Hepatocyte (in vitro differentiated cells): Measurements from ENCODE around the gene TFCP2.

Experiments used
- EZH2 ChIP-seq: fragments of 200-600 bp; sonication (generic); IDR thresholded peaks from 2 replicates; pipeline ENCODE4 v1.6.1; 2016; ENCODE audit warnings: antibody characterized with exemption, mild to moderate bottlenecking, borderline replicate concordance
- TF ChIP-seq, protein P1 (sequence below): fragments of 200-600 bp; sonication (generic); IDR thresholded peaks from 2 replicates; pipeline ENCODE4 v1.5.1; 2016; ENCODE audit warnings: antibody characterized with exemption, mild to moderate bottlenecking; ENCODE audit not compliant: poor library complexity

DNA sequence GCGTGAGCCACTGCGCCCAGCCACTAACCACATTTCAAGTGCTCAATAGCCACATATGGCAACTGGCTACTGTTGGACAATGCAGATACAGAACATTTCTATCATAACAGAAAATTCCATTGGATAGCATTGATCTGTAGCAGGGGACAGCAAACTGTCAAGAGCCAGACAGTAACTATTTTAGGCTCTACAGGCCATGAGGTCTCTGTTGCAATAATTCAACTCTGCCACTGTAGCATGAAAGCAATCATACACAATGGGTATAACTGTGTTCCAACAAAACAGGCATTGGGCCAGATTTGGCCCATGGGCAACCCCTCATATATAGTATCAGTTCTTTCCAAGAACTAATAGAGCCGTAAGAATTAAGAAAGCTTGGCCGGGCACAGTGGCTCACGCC, 97.5 kb downstream of the TFCP2 start:
- TF ChIP-seq EZH2 = no peak
- TF ChIP-seq, protein P1, sequence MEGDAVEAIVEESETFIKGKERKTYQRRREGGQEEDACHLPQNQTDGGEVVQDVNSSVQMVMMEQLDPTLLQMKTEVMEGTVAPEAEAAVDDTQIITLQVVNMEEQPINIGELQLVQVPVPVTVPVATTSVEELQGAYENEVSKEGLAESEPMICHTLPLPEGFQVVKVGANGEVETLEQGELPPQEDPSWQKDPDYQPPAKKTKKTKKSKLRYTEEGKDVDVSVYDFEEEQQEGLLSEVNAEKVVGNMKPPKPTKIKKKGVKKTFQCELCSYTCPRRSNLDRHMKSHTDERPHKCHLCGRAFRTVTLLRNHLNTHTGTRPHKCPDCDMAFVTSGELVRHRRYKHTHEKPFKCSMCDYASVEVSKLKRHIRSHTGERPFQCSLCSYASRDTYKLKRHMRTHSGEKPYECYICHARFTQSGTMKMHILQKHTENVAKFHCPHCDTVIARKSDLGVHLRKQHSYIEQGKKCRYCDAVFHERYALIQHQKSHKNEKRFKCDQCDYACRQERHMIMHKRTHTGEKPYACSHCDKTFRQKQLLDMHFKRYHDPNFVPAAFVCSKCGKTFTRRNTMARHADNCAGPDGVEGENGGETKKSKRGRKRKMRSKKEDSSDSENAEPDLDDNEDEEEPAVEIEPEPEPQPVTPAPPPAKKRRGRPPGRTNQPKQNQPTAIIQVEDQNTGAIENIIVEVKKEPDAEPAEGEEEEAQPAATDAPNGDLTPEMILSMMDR = no peak
